ENCODE measurements around the gene PIM2.

DNA sequence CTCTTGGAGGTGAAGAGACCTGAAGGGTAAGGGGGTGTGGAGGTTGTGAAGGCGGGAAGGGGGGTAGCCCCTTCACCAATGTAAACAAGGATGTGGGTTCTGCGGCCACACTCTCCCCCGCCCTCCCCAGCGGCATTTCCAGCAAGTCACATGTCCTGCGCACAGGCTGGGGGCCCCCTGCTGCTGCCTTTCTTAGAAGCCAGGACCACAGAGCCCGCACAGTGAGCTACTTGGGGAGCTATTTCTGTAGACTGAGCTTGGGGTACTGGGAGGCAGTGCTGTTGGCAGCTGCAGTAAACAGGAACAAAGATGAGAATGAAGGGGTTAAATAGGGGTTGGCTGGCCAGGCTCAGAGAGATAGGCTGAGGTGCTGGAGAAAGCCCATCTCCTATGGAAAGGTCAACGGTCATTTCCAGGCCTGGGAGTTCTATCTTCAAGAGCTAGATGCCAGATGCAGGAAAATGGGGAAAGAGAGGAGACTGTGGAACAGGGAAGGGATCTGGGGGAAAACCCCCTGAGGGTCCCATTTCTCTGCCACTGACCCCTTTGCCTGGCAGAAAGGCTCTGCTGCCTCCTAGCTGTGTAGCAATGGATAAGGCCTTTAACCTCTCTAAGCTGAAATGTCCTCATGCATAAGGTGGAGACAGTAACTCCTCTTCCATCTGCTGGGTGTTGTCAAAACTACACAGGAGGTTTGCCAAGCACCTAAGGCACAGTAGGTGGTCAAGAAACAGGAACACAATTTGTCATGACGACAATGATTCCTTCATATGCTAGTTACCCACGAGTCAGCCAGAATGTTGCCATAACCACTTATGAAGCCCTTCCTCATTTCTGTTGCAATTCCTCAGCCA, 18.5 kb upstream of the PIM2 start:
- TF ChIP-seq POLR2A (IDR thresholded peaks at IDR 0.05; ENCODE audit: low read depth, low read length) = no peak
- peak; percentile 31; the same call in 1 of the 2 replicates for TF ChIP-seq POLR2AphosphoS5 (IDR thresholded peaks at IDR 0.05; ENCODE audit: low read depth, low read length)
